Measurements from ENCODE around the gene NEUROD4. TPM values are rescaled to one million over a fixed set of nuclear protein-coding genes. Genes with fewer than 3 reads are reported as not detected.

NEUROD4 gene
- total RNA-seq, 1 experiment from 2014 or later = not detected

GRCh38 chr12:55017416-55017925 is 2.3 kb upstream of the NEUROD4 start:
- no peaks in the 10 kb centered on the region for H3K36me3 ChIP-seq (ENCODE audit: insufficient read depth, low read length, poor library complexity, severe bottlenecking)
- no peak for DNase-seq (ENCODE audit: low spot score)
- no peaks in the 10 kb centered on the region for H3K4me1 ChIP-seq (ENCODE audit: insufficient read depth, low read length, poor library complexity, severe bottlenecking)
- no peak overlapping the region for H3K27ac ChIP-seq (ENCODE audit: low read depth, low read length, poor library complexity, severe bottlenecking)
- ChIA-PET CTCF (no interaction called here), POLR2A (ENCODE audit: low non-redundant PET) (interaction anchor here (0.7 kb wide), 1 partner anchor 638 kb away, joined by 5 read pairs; no protein-coding TSS in a partner anchor)
- peaks cover 69% of the 10 kb centered on the region for H3K27me3 ChIP-seq (replicated peaks; ENCODE audit: insufficient read depth, low read depth, low read length, poor library complexity)
- TF ChIP-seq EZH2 (IDR thresholded peaks at IDR 0.05; ENCODE audit: borderline replicate concordance, low read depth, low read length, poor library complexity, severe bottlenecking) (no peak), CTCF (conservative IDR thresholded peaks at IDR 0.05; ENCODE audit: low read depth, low read length) (no peak)
- BruUV-seq (replicated peaks) = no TSS peak
- H3K4me3 ChIP-seq (ENCODE audit: low read depth, low read length, poor library complexity, severe bottlenecking) = no peak overlapping the region
- intact Hi-C loops (cut with micrococcal nuclease; ENCODE audit: unreplicated experiment) = no loop called here
- H3K9me3 ChIP-seq (ENCODE audit: low read depth, low read length, poor library complexity, severe bottlenecking) = no peaks in the 10 kb centered on the region

DNA sequence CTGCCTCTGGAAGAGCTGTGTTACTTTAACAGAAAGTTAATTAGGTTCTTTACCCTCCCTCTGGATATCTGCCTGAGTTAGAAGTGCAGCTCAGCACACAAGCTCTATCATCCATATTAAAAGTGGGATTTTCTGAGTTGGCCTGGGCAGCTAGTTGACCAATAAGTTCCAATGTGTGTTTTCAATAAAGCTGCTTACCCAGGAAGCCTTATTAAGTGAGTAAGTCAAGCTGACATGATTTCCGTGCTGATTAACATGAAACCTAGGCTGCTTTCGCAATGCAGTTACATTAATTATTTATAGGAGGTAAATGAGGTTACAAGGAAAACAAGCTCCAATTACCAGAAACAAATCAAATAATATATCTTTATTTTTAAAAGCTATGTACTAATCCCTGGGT is 4.8 kb downstream of the NEUROD4 start:
- no peak overlapping the region for H3K4me3 ChIP-seq (ENCODE audit: low read depth, low read length, poor library complexity, severe bottlenecking)
- intact Hi-C loops (cut with micrococcal nuclease; ENCODE audit: unreplicated experiment) = no loop called here
- DNase-seq (ENCODE audit: low spot score) = no peak
- H3K4me1 ChIP-seq (ENCODE audit: insufficient read depth, low read length, poor library complexity, severe bottlenecking) = no peaks in the 10 kb centered on the region
- TF ChIP-seq CTCF (conservative IDR thresholded peaks at IDR 0.05; ENCODE audit: low read depth, low read length) = no peak
- no peak for TF ChIP-seq EZH2 (IDR thresholded peaks at IDR 0.05; ENCODE audit: borderline replicate concordance, low read depth, low read length, poor library complexity, severe bottlenecking)
- no peak overlapping the region for H3K27ac ChIP-seq (ENCODE audit: low read depth, low read length, poor library complexity, severe bottlenecking)
- BruUV-seq (replicated peaks) = no TSS peak
- H3K36me3 ChIP-seq (ENCODE audit: insufficient read depth, low read length, poor library complexity, severe bottlenecking) = no peaks in the 10 kb centered on the region
- POLR2A ChIA-PET (ENCODE audit: low non-redundant PET) = no interaction called here
- no peaks in the 10 kb centered on the region for H3K9me3 ChIP-seq (ENCODE audit: low read depth, low read length, poor library complexity, severe bottlenecking)
- H3K27me3 ChIP-seq (replicated peaks; ENCODE audit: insufficient read depth, low read depth, low read length, poor library complexity) = peaks cover 83% of the 10 kb centered on the region
- CTCF ChIA-PET = no interaction called here

DNA sequence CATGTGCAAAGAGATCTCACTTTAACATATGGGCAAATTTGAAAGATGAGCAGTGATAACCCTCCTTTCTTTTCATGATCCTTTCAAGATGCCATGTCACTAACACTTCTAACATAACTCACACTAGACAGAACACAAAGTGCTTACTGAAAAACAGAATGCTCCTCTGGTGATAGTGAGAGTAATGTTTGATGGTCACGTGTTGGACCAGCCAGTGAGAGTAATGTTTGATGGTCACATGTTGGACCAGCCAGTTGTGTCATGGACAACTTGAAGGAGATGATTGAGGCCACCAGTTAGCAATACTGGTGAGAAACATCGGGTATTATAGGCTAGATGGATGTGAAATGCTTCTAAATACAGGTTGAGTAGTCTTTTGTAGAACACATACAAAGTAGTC is 5.7 kb downstream of the NEUROD4 start:
- no peak for TF ChIP-seq EZH2 (IDR thresholded peaks at IDR 0.05; ENCODE audit: borderline replicate concordance, low read depth, low read length, poor library complexity, severe bottlenecking)
- POLR2A ChIA-PET (ENCODE audit: low non-redundant PET) = no interaction called here
- Histone ChIP-seq H3K27me3 (replicated peaks; ENCODE audit: insufficient read depth, low read depth, low read length, poor library complexity) (peaks cover 81% of the 10 kb centered on the region), H3K27ac (ENCODE audit: low read depth, low read length, poor library complexity, severe bottlenecking) (no peak overlapping the region), H3K36me3 (ENCODE audit: insufficient read depth, low read length, poor library complexity, severe bottlenecking) (no peaks in the 10 kb centered on the region), H3K4me3 (ENCODE audit: low read depth, low read length, poor library complexity, severe bottlenecking) (no peak overlapping the region), H3K4me1 (ENCODE audit: insufficient read depth, low read length, poor library complexity, severe bottlenecking) (no peaks in the 10 kb centered on the region), H3K9me3 (ENCODE audit: low read depth, low read length, poor library complexity, severe bottlenecking) (no peaks in the 10 kb centered on the region)
- BruUV-seq (replicated peaks) = no TSS peak
- CTCF ChIA-PET = no interaction called here
- intact Hi-C loops (cut with micrococcal nuclease; ENCODE audit: unreplicated experiment) = no loop called here
- DNase-seq (ENCODE audit: low spot score) = no peak

DNA sequence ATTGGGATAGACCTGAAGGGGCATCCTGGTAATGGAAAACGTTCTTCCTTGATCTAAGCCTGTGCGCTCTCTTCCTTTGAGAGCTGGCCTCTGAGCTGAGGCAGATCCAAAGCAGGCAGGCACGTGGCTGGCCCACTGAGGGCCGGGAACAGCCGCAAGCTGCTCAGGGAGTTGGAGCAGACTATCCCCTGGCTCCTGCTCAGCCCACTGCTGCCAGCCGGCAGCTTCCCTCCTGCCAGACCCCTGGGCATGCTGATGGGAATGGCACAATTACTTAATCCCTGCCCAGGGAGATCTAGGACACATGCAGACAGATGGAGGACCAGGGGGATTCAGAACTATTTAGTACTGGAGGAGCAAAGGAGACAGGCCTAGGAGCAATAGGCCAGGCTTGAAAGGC is 14.4 kb downstream of the NEUROD4 start:
- intact Hi-C loops (cut with micrococcal nuclease; ENCODE audit: unreplicated experiment) = no loop called here
- no peaks in the 10 kb centered on the region for H3K36me3 ChIP-seq (ENCODE audit: insufficient read depth, low read length, poor library complexity, severe bottlenecking)
- BruUV-seq (replicated peaks) = no TSS peak
- H3K4me3 ChIP-seq (ENCODE audit: low read depth, low read length, poor library complexity, severe bottlenecking) = no peak overlapping the region
- no peak for DNase-seq (ENCODE audit: low spot score)
- ChIA-PET POLR2A (ENCODE audit: low non-redundant PET) (no interaction called here), CTCF (no interaction called here)
- peaks cover 15% of the 10 kb centered on the region for H3K27me3 ChIP-seq (replicated peaks; ENCODE audit: insufficient read depth, low read depth, low read length, poor library complexity)
- H3K4me1 ChIP-seq (ENCODE audit: insufficient read depth, low read length, poor library complexity, severe bottlenecking) = no peaks in the 10 kb centered on the region
- no peaks in the 10 kb centered on the region for H3K9me3 ChIP-seq (ENCODE audit: low read depth, low read length, poor library complexity, severe bottlenecking)
- no peak overlapping the region for H3K27ac ChIP-seq (ENCODE audit: low read depth, low read length, poor library complexity, severe bottlenecking)
- TF ChIP-seq EZH2 (IDR thresholded peaks at IDR 0.05; ENCODE audit: borderline replicate concordance, low read depth, low read length, poor library complexity, severe bottlenecking) (no peak), CTCF (conservative IDR thresholded peaks at IDR 0.05; ENCODE audit: low read depth, low read length) (no peak)

Data from A673 (cell line).